HCT116 (cell line): ENCODE results near the gene MAJIN.
"Not testable (repeated sequence)": the region's sequence is repeated elsewhere in the genome, so short reads cannot be mapped to it uniquely, and the experiment has no call there.

Source experiments
- CEBPB ChIP-seq: IDR thresholded peaks from 2 replicates; pipeline ENCODE4 v1.6.1; 2012; ENCODE audit warnings: low read depth
- EGR1 ChIP-seq: IDR thresholded peaks from 2 replicates; pipeline ENCODE4 v1.6.1; 2012; ENCODE audit warnings: low read depth
- ELF1 ChIP-seq: IDR thresholded peaks from 2 replicates; pipeline ENCODE4 v1.6.1; 2012; ENCODE audit warnings: low read depth, borderline replicate concordance
- EZH2 ChIP-seq: fragments of 200-600 bp; sonication (generic); IDR thresholded peaks from 2 replicates; pipeline ENCODE4 v1.6.1; 2017; ENCODE audit warnings: antibody characterized with exemption, mixed run types
- JUND ChIP-seq: IDR thresholded peaks from 2 replicates; pipeline ENCODE4 v1.6.1; 2012
- MAX ChIP-seq: IDR thresholded peaks from 2 replicates; pipeline ENCODE4 v1.6.1; 2012
- POLR2A ChIP-seq: IDR thresholded peaks from 2 replicates; pipeline ENCODE4 v1.7.0; 2011; ENCODE audit warnings: borderline replicate concordance; ENCODE audit not compliant: insufficient read depth, insufficient read length; ENCODE audit errors: extremely low read depth
- POLR2AphosphoS5 ChIP-seq: IDR thresholded peaks from 2 replicates; pipeline ENCODE4 v1.6.1; 2011; ENCODE audit warnings: mild to moderate bottlenecking, low read depth, low read length, moderate library complexity
- REST ChIP-seq: IDR thresholded peaks from 2 replicates; pipeline ENCODE4 v1.6.1; 2012; ENCODE audit warnings: low read depth
- SIN3A ChIP-seq: IDR thresholded peaks from 2 replicates; pipeline ENCODE4 v1.6.1; 2012; ENCODE audit warnings: low read depth
- ZFX ChIP-seq: fragments of 450-650 bp; IDR thresholded peaks from 2 replicates; pipeline ENCODE4 v1.6.1; 2017
- ZNF274 ChIP-seq: fragments of 200-500 bp; sonication (Bioruptor generic); IDR thresholded peaks from 2 replicates; pipeline ENCODE4 v1.6.1; 2014; ENCODE audit warnings: mild to moderate bottlenecking, low read depth, low read length, inconsistent platforms
- TF ChIP-seq, protein P1 (sequence below), 3 experiments: fragments of 200-600 bp in 1 of 3; sonication (generic) in 1 of 3; IDR thresholded peaks in 2 of 3; conservative IDR thresholded peaks in 1 of 3; 2 replicates each; pipeline ENCODE4 v1.5.1; 2012 to 2017; ENCODE audit warnings: low read depth in 2 of 3, low read length in 2 of 3, antibody characterized with exemption in 1 of 3, borderline replicate concordance in 1 of 3, control low read depth in 1 of 3, mild to moderate bottlenecking in 1 of 3, mixed read lengths in 1 of 3, mixed run types in 1 of 3, moderate library complexity in 1 of 3; ENCODE audit not compliant: insufficient read depth in 1 of 3
- TF ChIP-seq, protein P2 (sequence below): IDR thresholded peaks from 2 replicates; pipeline ENCODE4 v1.6.1; 2012

GRCh38 chr11:65003968-65004367 lies 32.1 kb upstream of the MAJIN start:
- TF ChIP-seq, protein P1, sequence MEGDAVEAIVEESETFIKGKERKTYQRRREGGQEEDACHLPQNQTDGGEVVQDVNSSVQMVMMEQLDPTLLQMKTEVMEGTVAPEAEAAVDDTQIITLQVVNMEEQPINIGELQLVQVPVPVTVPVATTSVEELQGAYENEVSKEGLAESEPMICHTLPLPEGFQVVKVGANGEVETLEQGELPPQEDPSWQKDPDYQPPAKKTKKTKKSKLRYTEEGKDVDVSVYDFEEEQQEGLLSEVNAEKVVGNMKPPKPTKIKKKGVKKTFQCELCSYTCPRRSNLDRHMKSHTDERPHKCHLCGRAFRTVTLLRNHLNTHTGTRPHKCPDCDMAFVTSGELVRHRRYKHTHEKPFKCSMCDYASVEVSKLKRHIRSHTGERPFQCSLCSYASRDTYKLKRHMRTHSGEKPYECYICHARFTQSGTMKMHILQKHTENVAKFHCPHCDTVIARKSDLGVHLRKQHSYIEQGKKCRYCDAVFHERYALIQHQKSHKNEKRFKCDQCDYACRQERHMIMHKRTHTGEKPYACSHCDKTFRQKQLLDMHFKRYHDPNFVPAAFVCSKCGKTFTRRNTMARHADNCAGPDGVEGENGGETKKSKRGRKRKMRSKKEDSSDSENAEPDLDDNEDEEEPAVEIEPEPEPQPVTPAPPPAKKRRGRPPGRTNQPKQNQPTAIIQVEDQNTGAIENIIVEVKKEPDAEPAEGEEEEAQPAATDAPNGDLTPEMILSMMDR (IDR thresholded peaks at IDR 0.05 in 2 of 3, conservative IDR thresholded peaks at IDR 0.05 in 1 of 3; ENCODE audit: borderline replicate concordance in 1 of 3, insufficient read depth in 1 of 3, low read depth in 2 of 3, low read length in 2 of 3): not testable (repeated sequence)
- not testable (repeated sequence) for TF ChIP-seq POLR2A, EGR1, CEBPB, ZFX, SIN3A, REST, EZH2, ELF1, POLR2AphosphoS5, ZNF274, MAX, JUND
- TF ChIP-seq, protein P2, sequence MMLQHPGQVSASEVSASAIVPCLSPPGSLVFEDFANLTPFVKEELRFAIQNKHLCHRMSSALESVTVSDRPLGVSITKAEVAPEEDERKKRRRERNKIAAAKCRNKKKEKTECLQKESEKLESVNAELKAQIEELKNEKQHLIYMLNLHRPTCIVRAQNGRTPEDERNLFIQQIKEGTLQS: not testable (repeated sequence)
